ENCODE data around the gene HLA-A.

- no peak for TF ChIP-seq CTCF (IDR thresholded peaks at IDR 0.05)
- no peak for TF ChIP-seq POLR2A (IDR thresholded peaks at IDR 0.05)
- no peak for TF ChIP-seq POLR2AphosphoS5 (IDR thresholded peaks at IDR 0.05; ENCODE audit: insufficient read depth in 1 of 2, low read depth in 1 of 2)
Measured at GRCh38 chr6:29953686-29954085, 11.4 kb downstream of the HLA-A start.
